Esophagus muscularis mucosa (tissue), 4 donors: ENCODE data around the gene SIGLEC10.

Experiments
- EP300 ChIP-seq: sonication (generic); formaldehyde crosslinking; IDR thresholded peaks from one replicate; pipeline ENCODE4 v1.6.1; 2017; ENCODE audit warnings: antibody characterized with exemption
- POLR2A ChIP-seq: fragments of 450-650 bp; IDR thresholded peaks from one replicate; pipeline ENCODE4 v1.6.1; 2017; ENCODE audit warnings: antibody characterized with exemption, moderate library complexity, mild to moderate bottlenecking, low read depth
- POLR2AphosphoS5 ChIP-seq, 2 donors: sonication (generic); formaldehyde crosslinking; IDR thresholded peaks; one replicate each; pipeline ENCODE4 v1.6.1; 2017; ENCODE audit warnings: antibody characterized with exemption in 2 of 2
- TF ChIP-seq, protein P1 (sequence below), 3 experiments: fragments of 200-600 bp in 2 of 3; fragments of 450-650 bp in 1 of 3; sonication (generic) in 2 of 3; IDR thresholded peaks; one replicate each; pipeline ENCODE4 v1.5.1; 2017 to 2019; ENCODE audit warnings: antibody characterized with exemption in 3 of 3, mild to moderate bottlenecking in 2 of 3, moderate library complexity in 1 of 3

DNA sequence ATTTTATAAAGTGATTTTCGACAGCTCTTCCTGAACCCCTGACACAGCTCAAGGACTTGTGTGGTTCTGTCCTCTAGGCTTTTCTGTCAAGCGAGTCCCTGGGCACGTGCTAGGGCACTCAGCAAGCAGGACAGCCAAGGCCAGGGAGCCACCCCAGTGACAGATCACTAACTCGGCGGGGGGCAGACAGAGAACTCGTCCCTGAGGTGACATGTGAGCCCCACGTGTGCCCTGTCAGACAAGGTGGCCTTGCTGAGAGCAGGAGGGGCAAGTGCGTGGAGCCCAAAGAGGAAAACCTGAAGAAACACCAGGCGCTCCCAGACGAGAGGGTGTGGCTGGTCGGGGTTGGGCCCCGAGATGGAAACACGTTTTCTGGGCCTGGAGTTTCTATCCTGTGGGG, 56.2 kb downstream of the SIGLEC10 start:
- TF ChIP-seq POLR2A (no peak), POLR2AphosphoS5 (IDR thresholded peaks at IDR 0.05) (no peak), EP300 (no peak)
- TF ChIP-seq, protein P1, sequence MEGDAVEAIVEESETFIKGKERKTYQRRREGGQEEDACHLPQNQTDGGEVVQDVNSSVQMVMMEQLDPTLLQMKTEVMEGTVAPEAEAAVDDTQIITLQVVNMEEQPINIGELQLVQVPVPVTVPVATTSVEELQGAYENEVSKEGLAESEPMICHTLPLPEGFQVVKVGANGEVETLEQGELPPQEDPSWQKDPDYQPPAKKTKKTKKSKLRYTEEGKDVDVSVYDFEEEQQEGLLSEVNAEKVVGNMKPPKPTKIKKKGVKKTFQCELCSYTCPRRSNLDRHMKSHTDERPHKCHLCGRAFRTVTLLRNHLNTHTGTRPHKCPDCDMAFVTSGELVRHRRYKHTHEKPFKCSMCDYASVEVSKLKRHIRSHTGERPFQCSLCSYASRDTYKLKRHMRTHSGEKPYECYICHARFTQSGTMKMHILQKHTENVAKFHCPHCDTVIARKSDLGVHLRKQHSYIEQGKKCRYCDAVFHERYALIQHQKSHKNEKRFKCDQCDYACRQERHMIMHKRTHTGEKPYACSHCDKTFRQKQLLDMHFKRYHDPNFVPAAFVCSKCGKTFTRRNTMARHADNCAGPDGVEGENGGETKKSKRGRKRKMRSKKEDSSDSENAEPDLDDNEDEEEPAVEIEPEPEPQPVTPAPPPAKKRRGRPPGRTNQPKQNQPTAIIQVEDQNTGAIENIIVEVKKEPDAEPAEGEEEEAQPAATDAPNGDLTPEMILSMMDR (IDR thresholded peaks at IDR 0.05) = no peak
